T-helper 2 cell treated with Interferon-gamma antibody and Interleukin-4, amounts not matched to agents 5 μg/mL and 100 μg/mL, for 36 hours (primary cell): Measurements from ENCODE around the gene RNF31.

Experiments used
- DNase-seq: peaks from one replicate; pipeline ENCODE4 v3.0.0; 2021; ENCODE audit warnings: low spot score
- H3K27ac Mint-ChIP-seq: one replicate; pipeline ENCODE4 v1.8.0; 2021; ENCODE audit warnings: mild to moderate bottlenecking, mixed read lengths
- H3K27me3 Mint-ChIP-seq: one replicate; pipeline ENCODE4 v1.8.0; 2021; ENCODE audit warnings: low read depth, mixed read lengths
- H3K36me3 Mint-ChIP-seq: one replicate; pipeline ENCODE4 v1.8.0; 2021; ENCODE audit warnings: low read depth, mixed read lengths
- H3K4me1 Mint-ChIP-seq: one replicate; pipeline ENCODE4 v1.8.0; 2021; ENCODE audit warnings: low read depth, mixed read lengths
- H3K4me3 Mint-ChIP-seq: one replicate; pipeline ENCODE4 v1.8.0; 2022; ENCODE audit warnings: mild to moderate bottlenecking, moderate library complexity, mixed read lengths
- H3K9me3 Mint-ChIP-seq: one replicate; pipeline ENCODE4 v1.8.0; 2021; ENCODE audit warnings: mixed read lengths

RNF31 gene

GRCh38 chr14:24150993-24151392 lies 3.7 kb downstream of the RNF31 start:
- Mint-ChIP-seq H3K4me1 (peaks cover 24% of the 10 kb centered on the region), H3K9me3 (no peaks in the 10 kb centered on the region), H3K27ac (no peak overlapping the region), H3K4me3 (no peak overlapping the region), H3K36me3 (peaks cover 64% of the 10 kb centered on the region), H3K27me3 (no peaks in the 10 kb centered on the region)
- DNase-seq: no peak

- H3K36me3 Mint-ChIP-seq: peaks cover 61% of the 10 kb centered on the region
- H3K4me3 Mint-ChIP-seq: no peak overlapping the region
- peaks cover 24% of the 10 kb centered on the region for H3K4me1 Mint-ChIP-seq
- no peaks in the 10 kb centered on the region for H3K27me3 Mint-ChIP-seq
- H3K27ac Mint-ChIP-seq: no peak overlapping the region
- no peak for DNase-seq
- no peaks in the 10 kb centered on the region for H3K9me3 Mint-ChIP-seq
These were observed 4.2 kb downstream of the RNF31 start for GRCh38 chr14:24151404-24152080.

- Mint-ChIP-seq H3K36me3 (peaks cover 68% of the 10 kb centered on the region), H3K4me3 (no peak overlapping the region), H3K4me1 (peaks cover 11% of the 10 kb centered on the region), H3K9me3 (no peaks in the 10 kb centered on the region), H3K27ac (peak overlapping the region; percentile 45), H3K27me3 (no peaks in the 10 kb centered on the region)
- no peak for DNase-seq
These were observed 7.8 kb downstream of the RNF31 start for GRCh38 chr14:24155100-24155499.

- Mint-ChIP-seq H3K27me3 (peaks cover 2% of the 10 kb centered on the region), H3K27ac (peak overlapping the region; percentile 47), H3K9me3 (no peaks in the 10 kb centered on the region), H3K4me3 (no peak overlapping the region), H3K4me1 (peaks cover 15% of the 10 kb centered on the region), H3K36me3 (peaks cover 70% of the 10 kb centered on the region)
- DNase-seq: no peak
These were observed 9.5 kb downstream of the RNF31 start for GRCh38 chr14:24156840-24157239.

- DNase-seq: no peak
- Mint-ChIP-seq H3K27me3 (peaks cover 2% of the 10 kb centered on the region), H3K9me3 (no peaks in the 10 kb centered on the region), H3K4me3 (no peak overlapping the region), H3K4me1 (peaks cover 19% of the 10 kb centered on the region), H3K36me3 (peaks cover 72% of the 10 kb centered on the region), H3K27ac (peak overlapping the region; percentile 68)
These were observed 10.0 kb downstream of the RNF31 start for GRCh38 chr14:24157331-24157730.

- H3K4me1 Mint-ChIP-seq: peaks cover 33% of the 10 kb centered on the region
- peaks cover 2% of the 10 kb centered on the region for H3K27me3 Mint-ChIP-seq
- H3K9me3 Mint-ChIP-seq: no peaks in the 10 kb centered on the region
- H3K27ac Mint-ChIP-seq: peak overlapping the region; percentile 99
- no peak for DNase-seq
- peak overlapping the region; percentile 98 for H3K4me3 Mint-ChIP-seq
- H3K36me3 Mint-ChIP-seq: peaks cover 83% of the 10 kb centered on the region
These were observed 12.6 kb downstream of the RNF31 start for GRCh38 chr14:24159777-24160498.

GRCh38 chr14:24160499-24160849 lies 13.2 kb downstream of the RNF31 start:
- Mint-ChIP-seq H3K9me3 (no peaks in the 10 kb centered on the region), H3K27me3 (peaks cover 2% of the 10 kb centered on the region), H3K4me1 (peaks cover 33% of the 10 kb centered on the region), H3K27ac (peak overlapping the region; percentile 99), H3K36me3 (peaks cover 84% of the 10 kb centered on the region), H3K4me3 (peak overlapping the region; percentile 98)
- no peak for DNase-seq

- peak within 1 kb of the TSS; percentile 98 for H3K4me3 Mint-ChIP-seq
- peaks cover 34% of the 10 kb centered on the region for H3K4me1 Mint-ChIP-seq
- H3K27me3 Mint-ChIP-seq: peaks cover 2% of the 10 kb centered on the region
- no peaks in the 10 kb centered on the region for H3K9me3 Mint-ChIP-seq
- DNase-seq: peak; percentile 97
- peak within 1 kb of the TSS; percentile 99 for H3K27ac Mint-ChIP-seq
- peaks cover 85% of the 10 kb centered on the region for H3K36me3 Mint-ChIP-seq
These were observed 13.8 kb downstream of the RNF31 start, which contains the start of gene IRF9 for GRCh38 chr14:24160850-24161804. TSS of gene IRF9 (plus strand) at chr14:24161265. CDS start at chr14:24162145, 880 bp downstream.

- Mint-ChIP-seq H3K4me3 (peak overlapping the region; percentile 98), H3K4me1 (peaks cover 39% of the 10 kb centered on the region), H3K27ac (peak overlapping the region; percentile 99), H3K36me3 (peaks cover 88% of the 10 kb centered on the region), H3K9me3 (no peaks in the 10 kb centered on the region), H3K27me3 (peaks cover 2% of the 10 kb centered on the region)
- DNase-seq: peak; percentile 32
These were observed 14.8 kb downstream of the RNF31 start for GRCh38 chr14:24162093-24162492.

- Mint-ChIP-seq H3K4me1 (peaks cover 47% of the 10 kb centered on the region), H3K27me3 (peaks cover 2% of the 10 kb centered on the region), H3K9me3 (no peaks in the 10 kb centered on the region), H3K36me3 (peaks cover 85% of the 10 kb centered on the region), H3K4me3 (peak overlapping the region; percentile 40), H3K27ac (peak overlapping the region; percentile 45)
- no peak for DNase-seq
These were observed 17.3 kb downstream of the RNF31 start for GRCh38 chr14:24164518-24164991.

- no peak overlapping the region for H3K4me3 Mint-ChIP-seq
- H3K4me1 Mint-ChIP-seq: peaks cover 42% of the 10 kb centered on the region
- peaks cover 2% of the 10 kb centered on the region for H3K27me3 Mint-ChIP-seq
- no peak for DNase-seq
- no peaks in the 10 kb centered on the region for H3K9me3 Mint-ChIP-seq
- no peak overlapping the region for H3K27ac Mint-ChIP-seq
- peaks cover 81% of the 10 kb centered on the region for H3K36me3 Mint-ChIP-seq
These were observed 18.5 kb downstream of the RNF31 start for GRCh38 chr14:24165785-24166184.

GRCh38 chr14:24167469-24168114 lies 20.3 kb downstream of the RNF31 start:
- Mint-ChIP-seq H3K9me3 (no peaks in the 10 kb centered on the region), H3K4me1 (peaks cover 37% of the 10 kb centered on the region), H3K27ac (peak overlapping the region; percentile 76), H3K36me3 (peaks cover 77% of the 10 kb centered on the region), H3K4me3 (no peak overlapping the region), H3K27me3 (no peaks in the 10 kb centered on the region)
- DNase-seq: no peak
